Endothelial cell (in vitro differentiated cells): ENCODE data around the gene PPP1R10. TPM values are rescaled to one million over a fixed set of nuclear protein-coding genes. Genes with fewer than 3 reads are reported as not detected.

Experiments used
- DNase-seq: peaks from one replicate; pipeline ENCODE4 v3.0.0; 2021; ENCODE audit warnings: low spot score
- H3K27ac Mint-ChIP-seq: one replicate; pipeline ENCODE4 v1.8.0; 2021; ENCODE audit warnings: mixed read lengths, inconsistent platforms; ENCODE audit not compliant: unreplicated experiment
- H3K27me3 Mint-ChIP-seq: one replicate; pipeline ENCODE4 v1.8.0; 2021; ENCODE audit warnings: mild to moderate bottlenecking, moderate library complexity, mixed read lengths, inconsistent platforms; ENCODE audit not compliant: unreplicated experiment
- H3K36me3 Mint-ChIP-seq: one replicate; pipeline ENCODE4 v1.8.0; 2021; ENCODE audit warnings: mild to moderate bottlenecking, low read depth, mixed read lengths, inconsistent platforms; ENCODE audit not compliant: unreplicated experiment
- H3K4me1 Mint-ChIP-seq: one replicate; pipeline ENCODE4 v1.8.0; 2021; ENCODE audit warnings: mild to moderate bottlenecking, mixed read lengths, inconsistent platforms; ENCODE audit not compliant: unreplicated experiment
- H3K4me3 Mint-ChIP-seq: one replicate; pipeline ENCODE4 v1.8.0; 2021; ENCODE audit warnings: mild to moderate bottlenecking, mixed read lengths, inconsistent platforms; ENCODE audit not compliant: unreplicated experiment
- H3K9me3 Mint-ChIP-seq: one replicate; pipeline ENCODE4 v1.8.0; 2021; ENCODE audit warnings: mixed read lengths, inconsistent platforms; ENCODE audit not compliant: unreplicated experiment
- CTCF ChIP-seq: fragments of 200-600 bp; sonication (generic); IDR thresholded peaks from one replicate; pipeline ENCODE4 v1.5.0; 2021; ENCODE audit warnings: antibody characterized with exemption; ENCODE audit not compliant: unreplicated experiment
- total RNA-seq: library from RNA; stranded (reverse); fragmentation: NEBNext Ultra II Directional; extraction: Animal tissue kit (Norgen Biotek cat#: 25700); gene quantifications from one replicate; pipeline ENCODE4 v1.2.1, GENCODE V29; 2021; ENCODE audit not compliant: unreplicated experiment

Gene PPP1R10
- total RNA-seq, 1 donor from 2014 or later: 75.8 TPM

GRCh38 chr6:30570263-30570662, 46.8 kb downstream of the PPP1R10 start:
- no peak for TF ChIP-seq CTCF
- no peak overlapping the region for H3K27ac Mint-ChIP-seq
- peaks cover 17% of the 10 kb centered on the region for H3K27me3 Mint-ChIP-seq
- H3K4me3 Mint-ChIP-seq: peak overlapping the region; percentile 95
- peaks cover 4% of the 10 kb centered on the region for H3K36me3 Mint-ChIP-seq
- peaks cover 43% of the 10 kb centered on the region for H3K4me1 Mint-ChIP-seq
- no peaks in the 10 kb centered on the region for H3K9me3 Mint-ChIP-seq
- DNase-seq: no peak

GRCh38 chr6:30568245-30568644, 48.8 kb downstream of the PPP1R10 start:
- H3K27me3 Mint-ChIP-seq: peaks cover 17% of the 10 kb centered on the region
- peaks cover 11% of the 10 kb centered on the region for H3K36me3 Mint-ChIP-seq
- no peak for DNase-seq
- H3K4me3 Mint-ChIP-seq: peak overlapping the region; percentile 66
- no peak overlapping the region for H3K27ac Mint-ChIP-seq
- H3K4me1 Mint-ChIP-seq: peaks cover 37% of the 10 kb centered on the region
- no peaks in the 10 kb centered on the region for H3K9me3 Mint-ChIP-seq
- no peak for TF ChIP-seq CTCF

GRCh38 chr6:30565772-30566171, 51.3 kb downstream of the PPP1R10 start:
- no peak overlapping the region for H3K27ac Mint-ChIP-seq
- no peaks in the 10 kb centered on the region for H3K9me3 Mint-ChIP-seq
- no peak for TF ChIP-seq CTCF
- peaks cover 14% of the 10 kb centered on the region for H3K4me1 Mint-ChIP-seq
- peaks cover 13% of the 10 kb centered on the region for H3K27me3 Mint-ChIP-seq
- H3K4me3 Mint-ChIP-seq: no peak overlapping the region
- no peak for DNase-seq
- H3K36me3 Mint-ChIP-seq: peaks cover 22% of the 10 kb centered on the region

- no peaks in the 10 kb centered on the region for H3K4me1 Mint-ChIP-seq
- no peaks in the 10 kb centered on the region for H3K9me3 Mint-ChIP-seq
- H3K27me3 Mint-ChIP-seq: peaks cover 8% of the 10 kb centered on the region
- H3K27ac Mint-ChIP-seq: no peak overlapping the region
- H3K4me3 Mint-ChIP-seq: peak overlapping the region; percentile 76
- no peak for TF ChIP-seq CTCF
- no peak for DNase-seq
- H3K36me3 Mint-ChIP-seq: peaks cover 22% of the 10 kb centered on the region
Observed at GRCh38 chr6:30564114-30564513, 52.9 kb downstream of the PPP1R10 start.

GRCh38 chr6:30562470-30563425, 54.3 kb downstream of the PPP1R10 start:
- H3K36me3 Mint-ChIP-seq: peaks cover 22% of the 10 kb centered on the region
- no peak for TF ChIP-seq CTCF
- H3K27ac Mint-ChIP-seq: peak overlapping the region; percentile 50
- no peaks in the 10 kb centered on the region for H3K9me3 Mint-ChIP-seq
- H3K4me3 Mint-ChIP-seq: peak overlapping the region; percentile 57
- H3K27me3 Mint-ChIP-seq: peaks cover 4% of the 10 kb centered on the region
- H3K4me1 Mint-ChIP-seq: peaks cover 7% of the 10 kb centered on the region
- no peak for DNase-seq
